Right lobe of liver (tissue), 6 donors: Measurements from ENCODE around the gene NCEH1. TPM values are rescaled to one million over a fixed set of nuclear protein-coding genes. Genes with fewer than 3 reads are reported as not detected.

Source experiments
- ATAC-seq, 4 donors: fragments of 200-7000 bp; cut with Tn5 transposase; one replicate each; pipeline ENCODE4 v1.9.1; 2020; ENCODE audit warnings: mild to moderate bottlenecking in 4 of 4, moderate library complexity in 4 of 4
- DNase-seq, 3 donors: peaks; one replicate each; pipeline ENCODE4 v3.0.0-alpha.2; 2020
- H3K27ac ChIP-seq, 3 donors: fragments of 200-600 bp; one replicate each; pipeline ENCODE4 v1.8.0; 2022
- H3K27me3 ChIP-seq, 2 donors: fragments of 200-600 bp; one replicate each; pipeline ENCODE4 v1.8.0; 2022
- H3K36me3 ChIP-seq, 4 donors: fragments of 200-600 bp; sonication (generic) in 1 of 4; one replicate each; pipeline versions ENCODE4 v1.5.1 to v1.8.0; 2017 to 2022; ENCODE audit warnings: control low read depth in 1 of 4
- H3K4me1 ChIP-seq, 4 donors: fragments of 200-600 bp; sonication (generic) in 1 of 4; one replicate each; pipeline versions ENCODE4 v1.5.1 to v1.8.0; 2017 to 2022; ENCODE audit warnings: control low read depth in 1 of 4
- H3K4me3 ChIP-seq, 3 donors: fragments of 200-600 bp; one replicate each; pipeline ENCODE4 v1.8.0; 2022
- H3K9me3 ChIP-seq, 4 donors: fragments of 200-600 bp; sonication (generic) in 1 of 4; one replicate each; pipeline versions ENCODE4 v1.5.1 to v1.8.0; 2017 to 2022; ENCODE audit warnings: control low read depth in 1 of 4
- CTCF ChIP-seq, 4 donors: fragments of 200-600 bp in 3 of 4; fragments of 450-650 bp in 1 of 4; IDR thresholded peaks; one replicate each; pipeline versions ENCODE4 v1.5.1 to v1.8.0; 2016 to 2022; ENCODE audit warnings: antibody characterized with exemption in 4 of 4, mild to moderate bottlenecking in 2 of 4
- POLR2A ChIP-seq: fragments of 450-650 bp; IDR thresholded peaks from one replicate; pipeline ENCODE4 v1.6.1; 2017; ENCODE audit warnings: antibody characterized with exemption, mild to moderate bottlenecking
- WGBS: methylation state at CpG from one replicate; pipeline ENCODE4 v1.1.6; 2018; ENCODE audit warnings: low coverage, low lambda C conversion rate; ENCODE audit not compliant: insufficient coverage; ENCODE audit errors: missing lambda C conversion rate; 5-methylcytosine and 5-hydroxymethylcytosine counted together
- intact Hi-C, 2 donors: fragments of 100-400 bp; cut with DNase I; formaldehyde crosslinking; loops; one replicate each; pipeline versions ENCODE4 v1.11.2 to v1.14.1; 2022
- total RNA-seq, 6 experiments: library from RNA; depleted of rRNA in 2 of 6; stranded (reverse); fragments of >200 nt in 2 of 6; fragmentation: NEBNext Ultra II Directional in 3 of 6; extraction: Animal tissue kit (Norgen Biotek cat#: 25700) in 3 of 6; gene quantifications; one replicate each; pipeline versions ENCODE4 v1.1.0 to v1.2.4, GENCODE V29; 2016 to 2023
- donor health status: DM: no; HTN: yes; CAD: no.
- donor health status: DM: no; HTN: no; CAD: no.
- donor health status: DM: no; HTN: no; CAD: no.
- donor health status: DM: no; HTN: yes; CAD: no.
- donor health status: DM: no; HTN: yes; CAD: no.

The NCEH1 gene
- total RNA-seq, 6 experiments from 2014 or later = 1.5 to 13.0 (median 4.3) TPM

GRCh38 chr3:172700256-172700655 is 10.6 kb downstream of the NCEH1 start:
- no peaks in the 10 kb centered on the region for H3K9me3 ChIP-seq
- H3K27ac ChIP-seq = no peak overlapping the region
- intact Hi-C loops = no loop called here
- H3K27me3 ChIP-seq = no peaks in the 10 kb centered on the region
- H3K36me3 ChIP-seq = no peaks in the 10 kb centered on the region
- no peak overlapping the region for H3K4me3 ChIP-seq
- H3K4me1 ChIP-seq = peaks cover 0 to 6% (median 0%) of the 10 kb centered on the region in 4 donors
- ATAC-seq (peak in 1 of 4 donors; percentile 19), DNase-seq (no peak)
- no peak for TF ChIP-seq POLR2A
- no peak for TF ChIP-seq CTCF (IDR thresholded peaks at IDR 0.05)
- WGBS = 92% methylated on average over 1 of the region's 1 CpG

DNA sequence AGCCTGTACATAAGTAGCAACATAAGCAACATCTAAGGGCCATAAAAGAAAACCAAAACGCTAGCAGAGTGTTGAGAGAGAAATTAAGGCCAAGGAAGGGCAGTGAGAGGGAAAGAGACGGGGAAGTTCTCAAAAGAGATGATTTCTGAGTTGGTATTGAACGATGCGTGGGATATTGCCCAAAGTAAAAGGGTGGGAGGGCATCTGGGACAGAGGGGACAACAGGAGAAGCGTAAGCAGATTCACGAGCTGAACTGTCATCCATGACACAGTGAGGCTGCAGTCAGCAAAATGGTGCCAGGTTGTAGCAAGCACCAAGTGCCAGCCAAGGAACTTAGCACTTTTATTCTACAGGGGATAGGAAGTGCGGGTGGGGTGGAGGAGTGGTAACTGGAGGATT is 11.8 kb downstream of the NCEH1 start:
- H3K4me3 ChIP-seq = no peak overlapping the region
- H3K27ac ChIP-seq = peak overlapping the region in 1 of 3 donors; percentile 27
- H3K4me1 ChIP-seq = peaks cover 0 to 6% (median 0%) of the 10 kb centered on the region in 4 donors
- no peaks in the 10 kb centered on the region for H3K27me3 ChIP-seq
- H3K36me3 ChIP-seq = no peaks in the 10 kb centered on the region
- TF ChIP-seq CTCF (IDR thresholded peaks at IDR 0.05) (no peak), POLR2A (no peak)
- WGBS = 89% methylated on average over 6 of the region's 7 CpGs
- DNase-seq (no peak), ATAC-seq (no peak)
- intact Hi-C loops = no loop called here
- no peaks in the 10 kb centered on the region for H3K9me3 ChIP-seq

DNA sequence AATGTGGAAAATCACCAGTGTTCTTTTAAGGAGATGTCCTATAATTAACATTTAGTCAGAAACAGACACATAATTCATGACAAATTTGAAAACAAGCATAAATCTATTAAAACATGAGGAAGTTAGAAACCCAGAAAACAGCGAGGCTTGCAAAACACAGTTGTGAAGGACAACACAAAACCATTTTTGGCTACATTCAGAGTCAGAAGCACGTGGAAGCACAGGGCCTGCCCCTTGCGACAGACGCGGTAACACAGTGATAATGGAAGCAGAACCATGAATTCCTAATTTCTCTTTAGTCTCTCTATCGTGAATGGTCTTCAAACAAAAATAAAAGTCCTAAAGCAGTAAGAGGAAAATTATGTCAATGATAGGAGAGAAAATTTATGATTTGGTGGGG is 12.2 kb downstream of the NCEH1 start:
- DNase-seq (no peak), ATAC-seq (peak; percentile 28 to 55 (median 44))
- no peaks in the 10 kb centered on the region for H3K36me3 ChIP-seq
- intact Hi-C loops = no loop called here
- H3K4me3 ChIP-seq = no peak overlapping the region
- no peaks in the 10 kb centered on the region for H3K27me3 ChIP-seq
- H3K9me3 ChIP-seq = no peaks in the 10 kb centered on the region
- H3K27ac ChIP-seq = peak overlapping the region in 2 of 3 donors; percentile 14 to 27
- no peak for TF ChIP-seq CTCF (IDR thresholded peaks at IDR 0.05)
- TF ChIP-seq POLR2A = no peak
- WGBS = 55% methylated on average over 6 of the region's 6 CpGs
- peaks cover 0 to 6% (median 0%) of the 10 kb centered on the region in 4 donors for H3K4me1 ChIP-seq

- no peaks in the 10 kb centered on the region for H3K9me3 ChIP-seq
- no peaks in the 10 kb centered on the region for H3K27me3 ChIP-seq
- H3K27ac ChIP-seq = no peak overlapping the region
- intact Hi-C loops = no loop called here
- TF ChIP-seq POLR2A (no peak), CTCF (IDR thresholded peaks at IDR 0.05) (no peak)
- 91% methylated on average over 1 of the region's 1 CpG for WGBS
- H3K36me3 ChIP-seq = no peaks in the 10 kb centered on the region
- no peak for DNase-seq
- H3K4me1 ChIP-seq = peaks cover 0 to 6% (median 0%) of the 10 kb centered on the region in 4 donors
- no peak for ATAC-seq
- H3K4me3 ChIP-seq = no peak overlapping the region
Measured at GRCh38 chr3:172697558-172697957, 13.3 kb downstream of the NCEH1 start.

DNA sequence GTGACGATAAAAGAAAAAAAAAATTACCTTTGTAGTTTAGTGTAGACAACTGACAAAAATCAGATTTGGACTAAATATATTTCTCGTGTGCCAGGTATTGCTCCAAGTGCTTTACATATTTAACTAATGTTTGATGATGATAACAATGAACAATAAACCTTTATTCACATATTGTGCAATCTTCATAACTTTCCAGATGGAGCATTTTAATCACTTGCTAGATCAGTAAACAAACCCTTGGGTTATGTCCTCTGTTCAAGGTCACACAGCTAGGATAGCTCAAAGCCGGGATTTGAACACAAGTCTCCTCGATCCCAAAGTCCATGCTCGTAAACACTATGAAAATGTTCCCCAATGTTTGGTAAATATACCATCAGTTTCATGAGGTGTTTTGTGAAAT is 14.5 kb downstream of the NCEH1 start:
- TF ChIP-seq POLR2A (no peak), CTCF (IDR thresholded peaks at IDR 0.05) (no peak)
- H3K9me3 ChIP-seq = no peaks in the 10 kb centered on the region
- peak in 3 of 4 donors; percentile 37 to 64 (median 41) for ATAC-seq
- no peaks in the 10 kb centered on the region for H3K27me3 ChIP-seq
- peaks cover 0 to 6% (median 1%) of the 10 kb centered on the region in 4 donors for H3K4me1 ChIP-seq
- no peak overlapping the region for H3K4me3 ChIP-seq
- H3K36me3 ChIP-seq = no peaks in the 10 kb centered on the region
- no peak overlapping the region for H3K27ac ChIP-seq
- DNase-seq = no peak
- 38% methylated on average over 5 of the region's 5 CpGs for WGBS
- intact Hi-C loops = no loop called here
